ENCODE measurements around the gene ASTN2. TPM values are rescaled to one million over a fixed set of nuclear protein-coding genes. Genes with fewer than 3 reads are reported as not detected.
A peak's percentile ranks its signal among the peaks of the same experiment; 100 is the strongest.

ASTN2 gene
- polyA plus RNA-seq, 1 donor from 2014 or later, result 6.8 TPM

DNA sequence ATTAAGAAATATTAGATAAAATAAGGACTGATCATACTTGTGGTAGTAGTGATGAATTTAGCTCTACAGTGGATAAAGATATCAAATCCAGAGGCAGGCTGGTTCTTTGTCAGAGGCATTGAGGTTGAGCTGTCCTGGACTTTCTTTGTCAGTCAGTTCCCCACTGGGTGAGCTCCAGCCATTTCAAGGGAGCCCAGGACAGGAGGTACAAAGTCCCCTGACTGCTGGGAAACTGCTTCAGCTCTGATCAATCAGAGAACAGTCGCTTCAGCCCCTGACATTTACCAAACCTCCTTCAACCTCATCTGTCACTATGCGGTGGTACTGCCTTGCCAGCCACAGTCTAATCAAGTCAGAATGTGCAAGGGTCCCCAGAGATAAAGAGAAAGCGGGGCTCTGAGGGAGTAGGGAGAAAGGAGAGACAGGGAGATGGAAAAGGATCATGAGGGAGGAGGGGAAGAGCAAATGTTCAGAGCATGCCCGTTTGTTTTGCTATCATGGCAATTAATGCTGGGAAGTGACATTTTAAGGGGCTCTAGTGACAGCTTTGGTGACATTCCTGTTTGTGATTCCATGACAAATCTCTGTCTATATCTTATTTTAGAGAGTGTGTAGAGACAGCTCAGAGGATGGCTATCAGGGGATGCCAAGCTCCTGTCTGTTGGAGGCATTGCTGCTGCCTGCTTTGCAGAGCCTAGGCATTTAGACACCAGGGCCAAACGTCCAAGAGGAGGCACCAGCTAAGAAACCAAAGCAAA lies 223.2 kb downstream of the ASTN2 start:
- no peaks in the 10 kb centered on the region for H3K27me3 ChIP-seq (ENCODE audit: insufficient read depth, low read depth, low read length)
- H3K79me2 ChIP-seq (replicated peaks; ENCODE audit: insufficient read depth, low read length), result no peaks in the 10 kb centered on the region
- H2AFZ ChIP-seq (ENCODE audit: low read depth, low read length), result no peak overlapping the region
- no peaks in the 10 kb centered on the region for H4K20me1 ChIP-seq (ENCODE audit: insufficient read depth)
- H3K36me3 ChIP-seq (ENCODE audit: insufficient read depth, low read length), result no peaks in the 10 kb centered on the region
- TF ChIP-seq REST (IDR thresholded peaks at IDR 0.05; ENCODE audit: borderline replicate concordance) (peak; percentile 56), POLR2AphosphoS5 (IDR thresholded peaks at IDR 0.05) (peak; percentile 53), EP300 (conservative IDR thresholded peaks at IDR 0.05; ENCODE audit: poor library complexity, severe bottlenecking) (peak; percentile 89), RAD21 (conservative IDR thresholded peaks at IDR 0.05) (no peak)
- H3K4me3 ChIP-seq (ENCODE audit: low read length), result peak overlapping the region; percentile 46
- H3K4me2 ChIP-seq (ENCODE audit: low read length), result no peak overlapping the region
- H3F3A ChIP-seq (ENCODE audit: insufficient read depth, low read length, poor library complexity, severe bottlenecking), result no peaks in the 10 kb centered on the region
- H3K9ac ChIP-seq (ENCODE audit: low read length), result no peak overlapping the region
- H3K9me2 ChIP-seq (ENCODE audit: insufficient read depth, low read length), result no peaks in the 10 kb centered on the region
- peak overlapping the region; percentile 41 for H3K27ac ChIP-seq (ENCODE audit: low read length)
- H3K9me3 ChIP-seq (ENCODE audit: low read length), result no peaks in the 10 kb centered on the region

DNA sequence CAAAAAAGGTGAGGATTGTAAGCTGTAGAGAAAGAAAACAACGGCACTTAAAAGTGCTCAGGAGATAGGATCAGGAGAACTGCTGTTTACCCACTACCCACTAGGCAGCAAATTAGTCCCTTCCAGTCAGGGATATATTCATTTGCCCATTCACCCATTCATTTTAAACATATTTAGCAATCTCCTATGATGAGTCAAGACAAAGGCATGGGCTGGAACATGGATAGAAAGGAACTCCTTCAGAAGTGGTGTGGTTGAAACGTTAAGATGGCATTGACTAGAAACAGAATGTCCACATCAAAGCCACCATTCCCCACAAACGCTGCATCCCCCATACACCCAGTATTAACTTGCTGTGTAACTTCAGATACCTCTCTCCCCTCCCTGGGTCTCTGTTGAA lies 225.7 kb downstream of the ASTN2 start:
- TF ChIP-seq EP300 (conservative IDR thresholded peaks at IDR 0.05; ENCODE audit: poor library complexity, severe bottlenecking) (no peak), POLR2AphosphoS5 (IDR thresholded peaks at IDR 0.05) (no peak), EZH2 (IDR thresholded peaks at IDR 0.05; ENCODE audit: borderline replicate concordance, insufficient read depth, low read length, poor library complexity, severe bottlenecking) (no peak), RAD21 (conservative IDR thresholded peaks at IDR 0.05) (no peak), MXI1 (conservative IDR thresholded peaks at IDR 0.05; ENCODE audit: poor library complexity, severe bottlenecking) (no peak), REST (IDR thresholded peaks at IDR 0.05; ENCODE audit: borderline replicate concordance) (no peak), TAF1 (IDR thresholded peaks at IDR 0.05; ENCODE audit: low read depth) (no peak), SMC3 (conservative IDR thresholded peaks at IDR 0.05; ENCODE audit: poor library complexity) (no peak)
- TF ChIP-seq, protein P1, sequence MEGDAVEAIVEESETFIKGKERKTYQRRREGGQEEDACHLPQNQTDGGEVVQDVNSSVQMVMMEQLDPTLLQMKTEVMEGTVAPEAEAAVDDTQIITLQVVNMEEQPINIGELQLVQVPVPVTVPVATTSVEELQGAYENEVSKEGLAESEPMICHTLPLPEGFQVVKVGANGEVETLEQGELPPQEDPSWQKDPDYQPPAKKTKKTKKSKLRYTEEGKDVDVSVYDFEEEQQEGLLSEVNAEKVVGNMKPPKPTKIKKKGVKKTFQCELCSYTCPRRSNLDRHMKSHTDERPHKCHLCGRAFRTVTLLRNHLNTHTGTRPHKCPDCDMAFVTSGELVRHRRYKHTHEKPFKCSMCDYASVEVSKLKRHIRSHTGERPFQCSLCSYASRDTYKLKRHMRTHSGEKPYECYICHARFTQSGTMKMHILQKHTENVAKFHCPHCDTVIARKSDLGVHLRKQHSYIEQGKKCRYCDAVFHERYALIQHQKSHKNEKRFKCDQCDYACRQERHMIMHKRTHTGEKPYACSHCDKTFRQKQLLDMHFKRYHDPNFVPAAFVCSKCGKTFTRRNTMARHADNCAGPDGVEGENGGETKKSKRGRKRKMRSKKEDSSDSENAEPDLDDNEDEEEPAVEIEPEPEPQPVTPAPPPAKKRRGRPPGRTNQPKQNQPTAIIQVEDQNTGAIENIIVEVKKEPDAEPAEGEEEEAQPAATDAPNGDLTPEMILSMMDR (IDR thresholded peaks at IDR 0.05; ENCODE audit: poor library complexity, severe bottlenecking), result no peak
- no peak overlapping the region for H3K4me3 ChIP-seq (ENCODE audit: low read length)

More for the DNA sequence above, 225.7 kb downstream of the ASTN2 start:
- Histone ChIP-seq H3K9ac (ENCODE audit: low read length) (no peak overlapping the region), H2AFZ (ENCODE audit: low read depth, low read length) (no peak overlapping the region), H3K9me3 (ENCODE audit: low read length) (no peaks in the 10 kb centered on the region), H3K27me3 (ENCODE audit: insufficient read depth, low read depth, low read length) (no peaks in the 10 kb centered on the region), H3F3A (ENCODE audit: insufficient read depth, low read length, poor library complexity, severe bottlenecking) (no peaks in the 10 kb centered on the region), H3K9me2 (ENCODE audit: insufficient read depth, low read length) (no peaks in the 10 kb centered on the region), H4K20me1 (ENCODE audit: insufficient read depth) (no peaks in the 10 kb centered on the region), H3K27ac (ENCODE audit: low read length) (no peak overlapping the region), H3K79me2 (replicated peaks; ENCODE audit: insufficient read depth, low read length) (no peaks in the 10 kb centered on the region), H3K36me3 (ENCODE audit: insufficient read depth, low read length) (no peaks in the 10 kb centered on the region), H3K4me2 (ENCODE audit: low read length) (no peak overlapping the region)
